Urinary bladder (tissue), 2 donors: ENCODE measurements around the gene SPDEF. TPM values are rescaled to one million over a fixed set of nuclear protein-coding genes. Genes with fewer than 3 reads are reported as not detected.

ENCODE experiments used
- polyA plus RNA-seq: library from polyadenylated mRNA; stranded (reverse); fragments of 200-250 nt; gene quantifications from one replicate; pipeline ENCODE4 v1.2.3, GENCODE V29; 2013
- total RNA-seq: library from RNA; depleted of rRNA; stranded (reverse); fragments of >200 nt; gene quantifications from one replicate; pipeline ENCODE4 v1.2.3, GENCODE V29; 2014
- donor health status: healthy.

SPDEF gene
- total and polyA plus RNA-seq, 2 donors = 0.16 TPM

Other genes starting within 250 kb of the SPDEF start
- gene NUDT3, start 163.7 kb downstream of the SPDEF start, total RNA-seq = 43.9 TPM
- 20.7 TPM for gene NUDT3, start 163.7 kb downstream of the SPDEF start, polyA plus RNA-seq
- gene RPS10, start 130.3 kb downstream of the SPDEF start, total RNA-seq = 1,395 TPM
- 2,930 TPM for gene RPS10, start 130.3 kb downstream of the SPDEF start, polyA plus RNA-seq
- gene PACSIN1, start 90.3 kb downstream of the SPDEF start, total RNA-seq = 0.32 TPM
- gene PACSIN1, start 90.3 kb downstream of the SPDEF start, polyA plus RNA-seq = 0.20 TPM
- gene ILRUN, start 140.4 kb upstream of the SPDEF start, total RNA-seq = 38.1 TPM
- 76.0 TPM for gene ILRUN, start 140.4 kb upstream of the SPDEF start, polyA plus RNA-seq
- gene SNRPC, start 201.2 kb upstream of the SPDEF start, total RNA-seq = 27.7 TPM
- 118 TPM for gene SNRPC, start 201.2 kb upstream of the SPDEF start, polyA plus RNA-seq
- gene BLTP3A, start 235.8 kb upstream of the SPDEF start, total RNA-seq = 10.5 TPM
- 4.5 TPM for gene BLTP3A, start 235.8 kb upstream of the SPDEF start, polyA plus RNA-seq